HCT116 (cell line): ENCODE measurements around the gene TM4SF20. TPM values are rescaled to one million over a fixed set of nuclear protein-coding genes. Genes with fewer than 3 reads are reported as not detected.

Source experiments
- ATAC-seq: fragments of 200-7000 bp; cut with Tn5 transposase; 2 replicates; pipeline ENCODE4 v1.9.1; 2020; ENCODE audit warnings: mild to moderate bottlenecking, moderate library complexity
- BruUV-seq: library from RNA; stranded (reverse); fragments of 400-500 nt; replicated peaks from 2 replicates; lab custom pipeline; 2021; lab: Mats Ljungman, UMichigan
- CTCF ChIA-PET: fragments of 300-600 bp; sonication (Branson Sonifier 250); formaldehyde crosslinking; loops from one replicate; lab custom pipeline; 2021; ENCODE audit warnings: antibody characterized with exemption; lab: Charles Lee
- POLR2A ChIA-PET: fragments of 300-600, 350-600 bp; sonication (Branson Sonifier 250); formaldehyde crosslinking; loops from one replicate; lab custom pipeline; 2021; ENCODE audit warnings: antibody characterized with exemption; lab: Charles Lee
- RAD21 ChIA-PET, 2 experiments: fragments of 300-600 bp; sonication (Branson Sonifier 250); formaldehyde crosslinking; loops; one replicate each; lab custom pipeline; 2023; ENCODE audit warnings: low total read pairs in 2 of 2; ENCODE audit not compliant: uncharacterized antibody in 2 of 2, unreplicated experiment in 2 of 2, low non-redundant PET in 1 of 2; lab: Charles Lee
- DNase-seq: peaks from one replicate; pipeline ENCODE4 v3.0.0-alpha.2; 2010; ENCODE audit warnings: low read depth, low spot score
- H2AFZ ChIP-seq: fragments of 200-600 bp; shearing (Covaris generic), sonication (generic); 2 replicates; pipeline ENCODE4 v1.6.1; 2017; ENCODE audit warnings: low read depth, mixed run types, mixed read lengths, antibody characterized with exemption, low read length; ENCODE audit not compliant: poor library complexity, severe bottlenecking
- H3K27ac ChIP-seq: 2 replicates; pipeline ENCODE4 v1.5.1; 2012; ENCODE audit warnings: low read depth, low read length
- H3K27me3 ChIP-seq: fragments of 200-600 bp; sonication (generic); 2 replicates; pipeline ENCODE4 v1.6.1; 2016; ENCODE audit warnings: mixed run types, low read length, mixed read lengths; ENCODE audit not compliant: insufficient read depth
- H3K36me3 ChIP-seq, 2 experiments: fragments of 200-500 bp in 1 of 2; fragments of 200-600 bp in 1 of 2; sonication (Bioruptor generic) in 1 of 2; sonication (generic) in 1 of 2; 2 replicates each; pipeline versions ENCODE4 v1.5.1 to v1.6.1; 2014 to 2016; ENCODE audit warnings: low read length in 2 of 2, inconsistent platforms in 1 of 2, mixed read lengths in 1 of 2, mixed run types in 1 of 2; ENCODE audit not compliant: insufficient read depth in 2 of 2, control insufficient read depth in 1 of 2
- H3K4me1 ChIP-seq, 2 experiments: fragments of 200-600 bp in 1 of 2; sonication (generic) in 1 of 2; 2 replicates each; pipeline versions ENCODE4 v1.5.1 to v1.6.1; 2012 to 2017; ENCODE audit warnings: low read length in 2 of 2, inconsistent platforms in 1 of 2, mild to moderate bottlenecking in 1 of 2, mixed read lengths in 1 of 2, mixed run types in 1 of 2, moderate library complexity in 1 of 2; ENCODE audit not compliant: insufficient read depth in 2 of 2, control insufficient read depth in 1 of 2
- H3K4me2 ChIP-seq: fragments of 200-600 bp; sonication (generic); 2 replicates; pipeline ENCODE4 v1.6.1; 2017; ENCODE audit warnings: mixed run types, low read length, mixed read lengths
- H3K4me3 ChIP-seq, 2 experiments: fragments of 200-600 bp in 1 of 2; sonication (generic) in 1 of 2; replicated peaks in 1 of 2; 2 replicates each; pipeline ENCODE4 v1.5.1; 2011 to 2016; ENCODE audit warnings: low read length in 2 of 2, control low read depth in 1 of 2, low read depth in 1 of 2, mild to moderate bottlenecking in 1 of 2, mixed read lengths in 1 of 2, mixed run types in 1 of 2
- H3K79me2 ChIP-seq: fragments of 200-600 bp; sonication (generic); 2 replicates; pipeline ENCODE4 v1.6.1; 2017; ENCODE audit warnings: mild to moderate bottlenecking, mixed run types, low read length, moderate library complexity, mixed read lengths; ENCODE audit not compliant: insufficient read depth
- H3K9ac ChIP-seq: fragments of 200-600 bp; sonication (generic); 2 replicates; pipeline ENCODE4 v1.6.1; 2016; ENCODE audit warnings: low read length, mixed read lengths
- H3K9me2 ChIP-seq: fragments of 200-600 bp; sonication (generic), shearing (Covaris generic); 2 replicates; pipeline ENCODE4 v1.6.1; 2017; ENCODE audit warnings: mixed run types, mild to moderate bottlenecking, moderate library complexity; ENCODE audit not compliant: insufficient read depth
- H3K9me3 ChIP-seq, 2 experiments: fragments of 200-500 bp in 1 of 2; fragments of 200-600 bp in 1 of 2; sonication (Bioruptor generic) in 1 of 2; sonication (generic) in 1 of 2; 2 replicates each; pipeline ENCODE4 v1.6.1; 2014 to 2017; ENCODE audit warnings: low read length in 2 of 2, mixed read lengths in 2 of 2, inconsistent platforms in 1 of 2, low read depth in 1 of 2, mild to moderate bottlenecking in 1 of 2, mixed run types in 1 of 2, moderate library complexity in 1 of 2; ENCODE audit not compliant: control insufficient read depth in 1 of 2, insufficient read depth in 1 of 2
- H4K20me1 ChIP-seq: fragments of 200-600 bp; sonication (generic), shearing (Covaris generic); 2 replicates; pipeline ENCODE4 v1.6.1; 2017; ENCODE audit warnings: mixed run types, mild to moderate bottlenecking, moderate library complexity; ENCODE audit not compliant: insufficient read depth
- CBX3 ChIP-seq: IDR thresholded peaks from 2 replicates; pipeline ENCODE4 v1.6.1; 2012; ENCODE audit warnings: low read depth
- CEBPB ChIP-seq: IDR thresholded peaks from 2 replicates; pipeline ENCODE4 v1.6.1; 2012; ENCODE audit warnings: low read depth
- ELF1 ChIP-seq: IDR thresholded peaks from 2 replicates; pipeline ENCODE4 v1.6.1; 2012; ENCODE audit warnings: low read depth, borderline replicate concordance
- EZH2 ChIP-seq: fragments of 200-600 bp; sonication (generic); IDR thresholded peaks from 2 replicates; pipeline ENCODE4 v1.6.1; 2017; ENCODE audit warnings: antibody characterized with exemption, mixed run types
- EZH2phosphoT487 ChIP-seq: fragments of 200-600 bp; IDR thresholded peaks from 2 replicates; pipeline ENCODE4 v1.6.1; 2018; ENCODE audit warnings: antibody characterized with exemption, borderline replicate concordance
- FOSL1 ChIP-seq: IDR thresholded peaks from 2 replicates; pipeline ENCODE4 v1.6.1; 2012; ENCODE audit warnings: low read depth
- JUND ChIP-seq: IDR thresholded peaks from 2 replicates; pipeline ENCODE4 v1.6.1; 2012
- POLR2A ChIP-seq: IDR thresholded peaks from 2 replicates; pipeline ENCODE4 v1.7.0; 2011; ENCODE audit warnings: borderline replicate concordance; ENCODE audit not compliant: insufficient read depth, insufficient read length; ENCODE audit errors: extremely low read depth
- POLR2AphosphoS5 ChIP-seq: IDR thresholded peaks from 2 replicates; pipeline ENCODE4 v1.6.1; 2011; ENCODE audit warnings: mild to moderate bottlenecking, low read depth, low read length, moderate library complexity
- RAD21 ChIP-seq: IDR thresholded peaks from 2 replicates; pipeline ENCODE4 v1.6.1; 2012; ENCODE audit warnings: low read depth, mild to moderate bottlenecking
- SIN3A ChIP-seq: IDR thresholded peaks from 2 replicates; pipeline ENCODE4 v1.6.1; 2012; ENCODE audit warnings: low read depth
- SP1 ChIP-seq: IDR thresholded peaks from 2 replicates; pipeline ENCODE4 v1.6.1; 2012; ENCODE audit warnings: low read depth
- SRF ChIP-seq: IDR thresholded peaks from 2 replicates; pipeline ENCODE4 v1.6.1; 2012; ENCODE audit warnings: low read depth
- TCF7L2 ChIP-seq: IDR thresholded peaks from 2 replicates; pipeline ENCODE4 v1.7.0; 2011; ENCODE audit warnings: borderline replicate concordance, inconsistent platforms; ENCODE audit not compliant: insufficient read depth, insufficient read length; ENCODE audit errors: extremely low read depth
- ZFX ChIP-seq: fragments of 450-650 bp; IDR thresholded peaks from 2 replicates; pipeline ENCODE4 v1.6.1; 2017
- intact Hi-C: fragments of 100-400 bp; cut with micrococcal nuclease; formaldehyde crosslinking; loops from 2 replicates; pipeline ENCODE4 v1.10.0; 2022
- total RNA-seq: library from RNA; stranded (reverse); gene quantifications from one replicate; pipeline ENCODE4 v1.2.1, GENCODE V29; 2021; ENCODE audit not compliant: unreplicated experiment
- TF ChIP-seq, protein P1 (sequence below): IDR thresholded peaks from 2 replicates; pipeline ENCODE4 v1.6.1; 2012
- TF ChIP-seq, protein P2 (sequence below): IDR thresholded peaks from 2 replicates; pipeline ENCODE4 v1.6.1; 2012
- TF ChIP-seq, protein P3 (sequence below): IDR thresholded peaks from 2 replicates; pipeline ENCODE4 v1.6.1; 2011; ENCODE audit warnings: mild to moderate bottlenecking, low read length, moderate library complexity; ENCODE audit not compliant: insufficient replicate concordance; ENCODE audit errors: extremely low read depth
- TF ChIP-seq, protein P4 (sequence below), 3 experiments: fragments of 200-600 bp in 1 of 3; sonication (generic) in 1 of 3; IDR thresholded peaks in 2 of 3; conservative IDR thresholded peaks in 1 of 3; 2 replicates each; pipeline ENCODE4 v1.5.1; 2012 to 2017; ENCODE audit warnings: low read depth in 2 of 3, low read length in 2 of 3, antibody characterized with exemption in 1 of 3, borderline replicate concordance in 1 of 3, control low read depth in 1 of 3, mild to moderate bottlenecking in 1 of 3, mixed read lengths in 1 of 3, mixed run types in 1 of 3, moderate library complexity in 1 of 3; ENCODE audit not compliant: insufficient read depth in 1 of 3

TM4SF20 gene
- total RNA-seq, 1 experiment from 2014 or later = not detected

GRCh38 chr2:227373389-227373788 lies 5.7 kb downstream of the TM4SF20 start:
- no peaks in the 10 kb centered on the region for H3K4me1 ChIP-seq
- no peaks in the 10 kb centered on the region for H3K79me2 ChIP-seq
- POLR2A ChIA-PET = no interaction called here
- H2AFZ ChIP-seq = no peak overlapping the region
- DNase-seq (no peak), ATAC-seq (no peak)
- H3K27me3 ChIP-seq = no peaks in the 10 kb centered on the region
- H3K9me3 ChIP-seq = no peaks in the 10 kb centered on the region
- no peak overlapping the region for H3K4me3 ChIP-seq
- H3K27ac ChIP-seq = no peak overlapping the region
- no peak overlapping the region for H3K4me2 ChIP-seq
- RAD21 ChIA-PET = no interaction called here
- no peaks in the 10 kb centered on the region for H3K36me3 ChIP-seq
- H4K20me1 ChIP-seq = no peaks in the 10 kb centered on the region
- intact Hi-C loops = no loop called here
- no TSS peak for BruUV-seq
- no peaks in the 10 kb centered on the region for H3K9me2 ChIP-seq
- TF ChIP-seq POLR2A = no peak
- no peak for TF ChIP-seq RAD21
- TF ChIP-seq CEBPB = no peak
- no peak for TF ChIP-seq SIN3A
- no peak for TF ChIP-seq SP1
- no peak for TF ChIP-seq POLR2AphosphoS5
- TF ChIP-seq, protein P1, sequence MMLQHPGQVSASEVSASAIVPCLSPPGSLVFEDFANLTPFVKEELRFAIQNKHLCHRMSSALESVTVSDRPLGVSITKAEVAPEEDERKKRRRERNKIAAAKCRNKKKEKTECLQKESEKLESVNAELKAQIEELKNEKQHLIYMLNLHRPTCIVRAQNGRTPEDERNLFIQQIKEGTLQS = no peak
- TF ChIP-seq ZFX = no peak
- TF ChIP-seq FOSL1 = no peak
- TF ChIP-seq JUND = no peak
- TF ChIP-seq ELF1 = no peak
- TF ChIP-seq, protein P2, sequence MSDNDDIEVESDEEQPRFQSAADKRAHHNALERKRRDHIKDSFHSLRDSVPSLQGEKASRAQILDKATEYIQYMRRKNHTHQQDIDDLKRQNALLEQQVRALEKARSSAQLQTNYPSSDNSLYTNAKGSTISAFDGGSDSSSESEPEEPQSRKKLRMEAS = no peak
- H3K9ac ChIP-seq = no peak overlapping the region
- CTCF ChIA-PET = no interaction called here

- no peak overlapping the region for H2AFZ ChIP-seq
- H3K27ac ChIP-seq = no peak overlapping the region
- intact Hi-C loops = no loop called here
- ChIA-PET CTCF (no interaction called here), RAD21 (no interaction called here), POLR2A (no interaction called here)
- H3K9ac ChIP-seq = no peak overlapping the region
- H3K4me1 ChIP-seq = no peaks in the 10 kb centered on the region
- no peak overlapping the region for H3K4me2 ChIP-seq
- ATAC-seq = no peak
- H3K4me3 ChIP-seq = no peak overlapping the region
- no TSS peak for BruUV-seq
- no peaks in the 10 kb centered on the region for H3K36me3 ChIP-seq
- H3K9me2 ChIP-seq = no peaks in the 10 kb centered on the region
- H3K27me3 ChIP-seq = no peaks in the 10 kb centered on the region
- H3K9me3 ChIP-seq = no peaks in the 10 kb centered on the region
- DNase-seq = no peak
- no peaks in the 10 kb centered on the region for H3K79me2 ChIP-seq
- no peaks in the 10 kb centered on the region for H4K20me1 ChIP-seq
- TF ChIP-seq EZH2phosphoT487 = no peak
- no peak for TF ChIP-seq FOSL1
- TF ChIP-seq POLR2A = no peak
- TF ChIP-seq ZFX = no peak
- no peak for TF ChIP-seq CBX3
- no peak for TF ChIP-seq EZH2
- TF ChIP-seq SP1 = no peak
- TF ChIP-seq, protein P3, sequence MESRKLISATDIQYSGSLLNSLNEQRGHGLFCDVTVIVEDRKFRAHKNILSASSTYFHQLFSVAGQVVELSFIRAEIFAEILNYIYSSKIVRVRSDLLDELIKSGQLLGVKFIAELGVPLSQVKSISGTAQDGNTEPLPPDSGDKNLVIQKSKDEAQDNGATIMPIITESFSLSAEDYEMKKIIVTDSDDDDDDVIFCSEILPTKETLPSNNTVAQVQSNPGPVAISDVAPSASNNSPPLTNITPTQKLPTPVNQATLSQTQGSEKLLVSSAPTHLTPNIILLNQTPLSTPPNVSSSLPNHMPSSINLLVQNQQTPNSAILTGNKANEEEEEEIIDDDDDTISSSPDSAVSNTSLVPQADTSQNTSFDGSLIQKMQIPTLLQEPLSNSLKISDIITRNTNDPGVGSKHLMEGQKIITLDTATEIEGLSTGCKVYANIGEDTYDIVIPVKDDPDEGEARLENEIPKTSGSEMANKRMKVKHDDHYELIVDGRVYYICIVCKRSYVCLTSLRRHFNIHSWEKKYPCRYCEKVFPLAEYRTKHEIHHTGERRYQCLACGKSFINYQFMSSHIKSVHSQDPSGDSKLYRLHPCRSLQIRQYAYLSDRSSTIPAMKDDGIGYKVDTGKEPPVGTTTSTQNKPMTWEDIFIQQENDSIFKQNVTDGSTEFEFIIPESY = no peak
- TF ChIP-seq, protein P4, sequence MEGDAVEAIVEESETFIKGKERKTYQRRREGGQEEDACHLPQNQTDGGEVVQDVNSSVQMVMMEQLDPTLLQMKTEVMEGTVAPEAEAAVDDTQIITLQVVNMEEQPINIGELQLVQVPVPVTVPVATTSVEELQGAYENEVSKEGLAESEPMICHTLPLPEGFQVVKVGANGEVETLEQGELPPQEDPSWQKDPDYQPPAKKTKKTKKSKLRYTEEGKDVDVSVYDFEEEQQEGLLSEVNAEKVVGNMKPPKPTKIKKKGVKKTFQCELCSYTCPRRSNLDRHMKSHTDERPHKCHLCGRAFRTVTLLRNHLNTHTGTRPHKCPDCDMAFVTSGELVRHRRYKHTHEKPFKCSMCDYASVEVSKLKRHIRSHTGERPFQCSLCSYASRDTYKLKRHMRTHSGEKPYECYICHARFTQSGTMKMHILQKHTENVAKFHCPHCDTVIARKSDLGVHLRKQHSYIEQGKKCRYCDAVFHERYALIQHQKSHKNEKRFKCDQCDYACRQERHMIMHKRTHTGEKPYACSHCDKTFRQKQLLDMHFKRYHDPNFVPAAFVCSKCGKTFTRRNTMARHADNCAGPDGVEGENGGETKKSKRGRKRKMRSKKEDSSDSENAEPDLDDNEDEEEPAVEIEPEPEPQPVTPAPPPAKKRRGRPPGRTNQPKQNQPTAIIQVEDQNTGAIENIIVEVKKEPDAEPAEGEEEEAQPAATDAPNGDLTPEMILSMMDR (IDR thresholded peaks at IDR 0.05 in 2 of 3, conservative IDR thresholded peaks at IDR 0.05 in 1 of 3; ENCODE audit: borderline replicate concordance in 1 of 3, insufficient read depth in 1 of 3, low read depth in 2 of 3, low read length in 2 of 3) = no peak
- TF ChIP-seq SIN3A = no peak
- no peak for TF ChIP-seq TCF7L2
- no peak for TF ChIP-seq JUND
- no peak for TF ChIP-seq SRF
These were observed 8.3 kb downstream of the TM4SF20 start for GRCh38 chr2:227370791-227371312.
